GM20431 (cell line): Measurements from ENCODE around the gene DENND2A.
"Not testable (repeated sequence)": the region's sequence is repeated elsewhere in the genome, so short reads cannot be mapped to it uniquely, and the experiment has no call there.

Experiments used
- in situ Hi-C: fragments of 300-500 bp; cut with MseI, MboI; formaldehyde crosslinking; loops from one replicate; pipeline ENCODE4 v1.15.0; 2020; ENCODE audit warnings: low sequenced_read_pairs; ENCODE audit not compliant: unreplicated experiment

The DENND2A gene

DNA sequence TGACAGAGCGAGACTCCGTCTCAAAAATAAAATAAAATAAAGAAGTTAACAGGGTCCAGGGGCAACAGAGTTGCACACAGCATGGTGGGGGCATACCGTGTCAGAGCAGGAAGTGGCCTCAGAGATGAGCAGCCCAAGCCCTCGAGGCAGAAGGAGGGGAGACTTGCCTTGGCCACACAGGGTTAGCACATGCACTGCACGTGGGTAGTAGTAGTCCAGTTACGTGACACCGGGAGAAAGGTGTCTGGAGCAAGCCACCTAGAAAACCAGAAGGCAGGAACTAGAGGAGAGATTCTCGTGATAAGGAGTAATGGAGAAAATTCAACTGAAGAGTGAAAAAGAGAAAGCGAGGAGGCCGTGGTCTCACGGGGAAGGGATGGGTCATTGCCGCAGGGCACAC, 9.8 kb upstream of the DENND2A start:
- in situ Hi-C loops, result loop anchor here (10.0 kb wide), 1 partner anchor 136 kb away; no protein-coding TSS in a partner anchor

DNA sequence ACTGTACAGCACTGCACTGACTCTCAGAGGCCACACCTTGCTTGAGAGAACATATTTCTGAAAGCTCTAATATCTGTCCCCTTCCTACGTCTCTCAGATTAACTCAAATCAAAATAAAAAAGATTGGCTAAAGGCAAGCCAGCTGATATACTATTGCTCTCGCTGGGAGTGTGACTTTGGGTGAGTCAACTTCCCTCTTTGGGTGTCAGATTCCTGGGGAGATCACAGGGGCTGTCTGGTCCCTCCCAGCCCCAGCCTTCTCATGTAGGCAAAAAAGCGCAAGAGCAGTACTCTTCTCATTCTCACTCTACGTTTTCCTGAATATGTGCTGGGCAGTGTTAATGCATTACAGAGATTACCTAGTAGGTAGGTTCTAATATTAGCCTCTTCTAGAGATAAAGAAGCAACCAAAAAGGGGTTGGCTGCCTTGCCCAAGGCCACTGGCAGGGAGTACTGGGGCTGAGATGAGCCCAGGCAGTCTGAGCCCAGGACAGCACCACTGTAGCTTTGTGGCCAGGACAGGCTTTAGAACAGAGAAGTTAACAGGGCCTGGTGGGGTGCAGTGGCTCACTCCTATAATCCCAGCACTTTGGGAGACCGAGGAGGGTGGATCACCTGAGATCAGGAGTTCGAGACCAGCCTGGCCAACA, 9.1 kb upstream of the DENND2A start:
- in situ Hi-C loops, result loop anchor here (10.0 kb wide), 1 partner anchor 135 kb away; no protein-coding TSS in a partner anchor

DNA sequence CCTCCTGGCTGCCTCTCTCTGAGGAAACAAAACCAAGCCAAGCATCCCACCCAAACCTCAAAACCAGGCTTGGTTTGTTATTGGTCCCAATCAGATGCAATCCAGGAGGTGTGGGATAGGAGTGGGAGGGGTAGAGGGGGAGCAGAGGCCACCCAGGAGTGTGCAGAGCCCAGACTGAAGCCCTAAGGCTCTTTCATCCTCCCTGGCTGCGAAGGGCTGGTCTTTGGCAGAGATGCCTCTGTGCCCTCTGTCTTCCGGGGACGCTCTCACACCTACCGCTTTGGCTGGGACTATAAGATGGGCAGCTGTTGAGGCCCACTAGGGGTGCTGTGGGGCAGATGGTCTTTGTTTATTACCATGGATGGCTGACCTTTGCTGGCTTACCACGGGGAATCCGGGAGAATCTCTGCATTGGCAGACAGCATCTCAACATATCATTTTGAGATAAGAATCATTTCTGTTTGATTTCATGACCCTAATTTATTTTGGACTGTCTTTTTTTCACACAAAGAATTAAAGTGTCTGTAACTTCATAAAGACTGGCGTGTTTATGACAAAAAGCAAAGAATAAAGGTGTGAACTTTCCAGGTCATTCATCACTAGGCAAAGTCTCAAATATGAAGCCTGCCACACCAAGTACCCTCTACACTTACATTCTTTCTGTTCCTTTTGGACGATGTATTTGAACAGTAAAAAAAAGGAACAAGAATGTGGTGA, 6.5 kb upstream of the DENND2A start:
- in situ Hi-C loops, result no loop called here

DNA sequence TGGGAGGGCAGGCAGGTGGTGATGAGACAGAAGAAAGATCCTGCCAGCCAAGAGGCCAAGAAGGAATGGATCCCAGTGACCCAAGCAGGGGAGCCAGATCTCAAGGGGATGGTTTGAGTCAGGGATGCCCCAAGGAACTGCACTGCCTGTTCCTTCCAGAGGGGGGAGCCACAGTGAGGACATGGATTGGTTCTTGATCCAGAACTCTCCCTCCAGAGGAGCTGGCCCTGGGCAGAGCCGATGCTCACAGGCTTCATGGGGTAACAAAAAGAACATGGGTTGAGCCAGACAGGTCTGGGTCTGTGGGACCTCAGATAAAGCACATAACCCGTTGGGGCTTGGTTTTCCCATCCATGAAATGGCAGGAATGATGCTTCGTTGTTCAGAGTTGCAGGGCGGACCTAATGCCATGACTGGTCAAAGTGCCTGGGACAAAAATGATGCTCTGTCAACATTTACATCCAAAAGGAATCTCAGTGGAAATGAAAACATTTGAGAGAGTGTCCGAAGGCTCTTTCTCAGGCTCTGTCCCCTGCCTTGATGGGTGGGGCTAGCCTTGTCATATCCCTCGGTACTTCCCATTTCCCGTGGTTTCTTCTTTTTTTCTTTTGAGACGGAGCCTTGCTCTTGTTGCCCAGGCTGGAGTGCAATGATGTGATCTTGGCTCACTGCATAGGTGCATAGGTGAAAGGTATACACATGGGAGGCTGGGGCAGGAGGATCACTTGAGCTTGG, 4.7 kb upstream of the DENND2A start:
- in situ Hi-C loops, result no loop called here

DNA sequence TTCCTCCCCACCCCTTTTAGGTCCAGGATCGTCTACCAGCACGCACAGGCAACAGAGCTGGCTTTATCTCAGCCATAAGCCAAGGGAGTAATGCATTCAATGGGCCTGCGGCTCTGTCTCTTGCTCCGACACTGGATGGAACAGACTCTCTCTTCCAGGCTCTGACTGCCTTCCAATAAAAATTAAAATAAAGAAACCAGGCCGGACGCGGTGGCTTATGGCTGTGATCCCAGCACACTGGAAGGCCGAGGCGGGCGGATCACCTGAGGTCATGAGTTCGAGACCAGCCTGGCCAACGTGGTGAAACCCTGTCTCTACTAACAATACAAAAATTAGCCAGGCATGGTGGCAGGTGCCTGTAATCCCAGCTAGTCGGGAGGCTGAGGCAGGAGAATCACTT, 4.1 kb upstream of the DENND2A start:
- in situ Hi-C loops, result not testable (repeated sequence)

DNA sequence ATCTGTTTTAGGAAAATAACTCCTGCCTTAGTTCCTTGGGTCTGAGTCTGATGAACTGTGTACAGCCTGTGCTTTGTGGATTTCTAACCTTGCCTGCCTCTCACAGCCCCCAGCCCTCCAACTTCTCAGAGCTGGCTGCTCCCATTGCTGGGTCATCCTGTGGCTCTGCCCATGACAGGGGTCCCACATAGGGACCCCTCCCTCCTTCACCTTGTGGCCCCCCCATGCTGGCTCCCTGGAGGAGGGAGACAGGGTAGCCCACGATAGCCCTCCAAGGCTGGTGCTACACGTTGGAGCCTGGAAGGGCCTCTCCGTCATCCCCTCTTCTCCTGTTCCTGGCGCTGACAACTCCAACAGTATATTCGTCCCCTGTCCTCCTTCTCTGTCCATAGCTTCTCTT, 2.8 kb upstream of the DENND2A start:
- in situ Hi-C loops, result no loop called here

DNA sequence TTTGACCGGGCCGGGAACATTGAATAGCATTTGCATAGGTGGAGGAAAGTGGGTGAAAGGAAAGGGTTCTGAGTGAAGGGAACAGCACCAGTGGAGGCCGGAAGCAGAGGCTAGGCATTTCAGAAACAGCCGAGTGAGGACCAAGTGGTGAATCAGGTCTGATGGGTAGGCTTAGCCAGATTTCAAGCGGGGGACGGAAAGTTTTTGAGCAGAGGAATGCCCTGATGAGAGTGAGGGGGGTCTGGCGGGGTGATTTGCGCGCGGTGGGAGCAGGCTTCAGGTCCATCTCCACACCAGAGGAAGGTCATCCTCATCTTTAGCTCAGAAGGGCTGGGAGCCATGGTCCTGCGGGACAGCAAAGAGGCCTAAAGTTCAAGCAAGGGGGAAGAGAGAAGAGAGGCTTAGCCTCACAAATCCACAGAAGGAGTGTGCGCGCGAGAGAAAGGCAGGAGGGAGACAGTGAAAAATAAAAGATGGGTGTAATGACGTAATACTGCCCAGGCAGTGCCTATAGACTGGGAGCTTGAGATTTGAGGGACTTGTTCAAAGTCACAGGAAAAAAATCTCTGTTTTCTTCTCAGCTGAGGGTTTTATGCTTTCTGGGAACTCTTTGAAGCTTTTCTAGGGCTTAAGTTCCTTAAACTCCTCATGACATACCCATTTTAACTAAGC, 1.0 kb upstream of the DENND2A start:
- in situ Hi-C loops, result no loop called here

DNA sequence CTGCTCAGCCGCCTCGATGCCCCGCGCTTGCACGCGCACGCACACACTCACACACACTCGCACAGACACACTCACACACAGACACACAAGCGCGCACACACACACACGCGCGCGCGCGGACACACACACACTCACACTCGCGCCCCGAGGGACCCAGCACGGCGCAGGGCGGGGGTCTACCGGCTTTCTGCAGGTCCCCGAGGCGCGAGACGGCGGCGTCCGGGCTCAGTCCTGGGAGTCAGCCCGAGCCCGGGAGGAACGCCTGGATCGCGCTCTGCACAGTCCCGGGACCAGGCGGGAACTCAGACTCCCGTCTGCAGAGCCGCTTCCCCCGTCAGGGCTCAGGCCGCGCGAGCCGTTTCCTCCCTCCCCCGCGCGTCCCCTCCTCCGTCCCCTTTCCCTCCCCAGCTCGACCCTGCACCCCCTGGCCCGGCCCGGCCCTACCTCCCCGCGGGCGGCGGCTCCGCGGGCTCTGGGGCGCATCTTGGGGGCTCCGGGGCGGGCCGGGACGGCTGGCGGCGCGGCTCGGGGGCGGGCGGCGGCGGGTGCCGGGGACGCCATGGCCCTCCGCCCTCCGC, 464 bp downstream of the DENND2A start:
- in situ Hi-C loops, result no loop called here

DNA sequence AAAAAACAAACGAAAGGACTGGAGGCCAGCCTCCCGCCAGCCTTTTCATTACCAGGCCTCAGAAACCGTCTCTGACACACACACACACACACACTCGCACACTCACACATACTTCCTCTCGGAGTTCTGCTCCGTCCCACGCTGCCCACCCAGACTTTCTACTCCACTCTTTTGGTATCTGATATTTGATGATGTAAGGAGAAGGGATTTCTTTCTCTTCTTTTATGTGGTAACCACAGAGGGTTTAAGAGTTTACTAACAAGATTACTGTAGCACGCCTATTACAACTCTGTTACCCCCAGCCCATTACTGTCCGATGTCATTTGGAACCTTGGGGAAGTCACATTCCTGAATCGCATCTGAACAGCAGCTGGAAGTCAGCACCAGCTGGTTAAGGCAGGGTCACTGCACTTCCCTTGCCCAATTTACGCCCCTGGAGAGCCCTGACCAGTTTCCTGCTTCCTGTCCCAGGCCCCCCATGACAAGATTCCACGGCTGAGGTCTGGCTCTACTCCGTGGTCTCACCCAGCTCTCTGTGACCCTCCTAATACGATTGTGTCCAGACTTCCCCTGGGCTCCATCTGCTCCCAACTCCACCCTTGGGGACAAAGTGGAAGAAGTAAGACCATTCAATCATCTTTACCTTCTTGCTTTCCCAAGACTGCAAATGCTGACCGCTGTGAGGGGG, 1.1 kb downstream of the DENND2A start:
- in situ Hi-C loops, result no loop called here

DNA sequence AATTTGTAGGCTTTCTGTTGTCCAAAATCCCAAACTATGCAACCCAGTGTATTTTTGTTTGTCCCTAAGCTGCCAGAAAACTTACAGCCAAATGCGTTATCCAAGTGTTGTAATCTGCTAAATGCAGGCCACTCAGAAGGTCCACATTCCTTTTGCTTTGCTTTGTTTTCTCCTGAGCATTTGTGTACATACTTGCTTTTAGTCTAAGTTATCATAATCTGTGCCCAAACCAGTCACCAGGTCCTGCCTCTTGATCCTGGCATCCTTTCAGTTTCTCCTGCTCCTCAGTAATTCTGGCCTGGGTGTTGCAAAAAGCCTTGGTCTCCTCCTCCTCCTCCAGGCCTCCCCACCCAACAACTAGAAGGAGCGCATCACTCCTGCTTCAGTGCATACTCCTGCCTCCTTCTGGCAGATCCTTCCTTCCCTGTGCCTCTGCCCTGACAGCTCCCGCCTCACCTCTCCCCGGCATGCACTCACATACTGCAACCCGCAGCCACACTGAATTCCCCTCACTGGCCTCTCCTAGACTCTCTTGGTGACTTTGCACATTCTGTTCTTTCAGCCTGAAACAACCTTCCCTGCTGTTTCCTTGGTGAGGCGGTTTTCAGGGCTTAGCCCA, 2.3 kb downstream of the DENND2A start:
- in situ Hi-C loops, result no loop called here

DNA sequence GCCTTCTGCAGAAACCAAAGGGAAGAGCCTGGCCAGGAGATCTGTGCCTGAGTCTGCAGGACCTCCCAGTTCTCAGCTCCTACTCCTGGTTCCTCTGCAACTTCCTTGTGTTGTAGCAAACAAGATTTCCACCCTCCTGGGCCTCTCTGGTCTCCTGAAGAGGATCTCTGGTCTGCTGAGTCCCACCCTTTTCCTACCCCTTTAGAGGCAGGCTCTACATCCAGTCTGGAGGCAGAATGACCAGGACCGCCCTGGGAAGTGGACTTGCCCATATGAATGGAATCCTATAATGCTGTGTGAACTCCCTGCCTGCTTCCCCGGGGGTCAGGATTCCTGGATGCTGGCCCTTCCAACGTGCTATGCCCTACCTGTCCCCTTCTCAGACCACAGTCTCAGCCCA, 3.2 kb downstream of the DENND2A start:
- in situ Hi-C loops, result no loop called here

DNA sequence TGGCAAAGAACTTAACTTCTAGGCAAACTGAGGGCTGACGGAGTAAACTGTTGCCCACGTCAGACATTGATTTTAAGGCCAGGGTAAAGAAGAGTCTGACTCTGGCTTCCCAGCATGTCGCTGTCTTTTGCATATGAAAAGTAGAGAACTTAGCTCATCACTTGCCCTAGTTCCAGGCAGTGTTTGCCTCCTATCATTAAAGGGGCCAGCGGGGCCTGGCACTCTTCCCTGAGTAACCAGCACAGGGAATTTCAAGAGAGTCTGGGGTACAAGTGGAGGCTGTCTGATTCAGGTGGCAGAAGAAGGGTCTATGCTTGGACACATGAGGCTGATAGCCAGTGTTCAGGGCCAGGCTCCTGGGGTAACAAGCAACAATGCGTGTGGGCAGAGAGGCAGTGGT, 4.8 kb downstream of the DENND2A start:
- in situ Hi-C loops, result no loop called here

DNA sequence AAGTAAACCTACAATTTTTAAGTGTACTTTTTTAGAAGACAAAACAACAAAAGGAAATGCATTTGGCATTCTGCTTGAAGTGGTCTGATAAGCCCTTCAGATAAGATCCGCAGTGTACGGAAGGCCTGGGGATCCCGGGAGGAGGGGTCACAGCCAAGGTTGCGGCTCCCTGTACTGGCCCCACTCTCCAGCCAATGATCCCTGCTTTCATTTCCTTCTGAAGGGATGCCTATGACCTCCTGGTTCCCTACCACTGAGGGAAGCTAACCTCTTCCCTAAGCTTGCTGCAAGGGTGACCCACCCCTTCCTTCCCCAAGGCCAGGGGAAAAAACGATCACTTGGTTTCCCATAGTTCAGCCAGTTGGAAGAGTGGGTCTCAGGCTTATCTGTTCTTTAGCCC, 5.3 kb downstream of the DENND2A start:
- in situ Hi-C loops, result no loop called here

DNA sequence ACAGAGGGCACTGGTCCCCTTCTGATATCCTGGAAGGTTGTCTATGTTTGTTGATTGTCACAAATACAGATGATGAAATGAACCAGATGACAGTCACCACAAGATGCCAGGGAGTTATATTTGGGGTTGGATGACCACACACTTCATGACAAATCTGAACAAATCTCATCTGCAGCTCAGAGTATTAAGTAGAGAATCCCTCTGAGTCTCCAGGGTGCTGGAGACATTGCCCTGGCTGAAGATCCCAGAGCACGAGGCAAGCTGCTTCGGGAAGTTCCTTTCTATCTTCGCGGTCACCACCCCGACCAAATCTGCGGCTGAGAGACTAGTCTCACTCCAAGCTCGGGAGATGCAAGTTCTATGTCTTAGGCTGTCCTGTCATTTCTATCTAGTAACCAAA, 9.0 kb downstream of the DENND2A start:
- in situ Hi-C loops, result no loop called here

DNA sequence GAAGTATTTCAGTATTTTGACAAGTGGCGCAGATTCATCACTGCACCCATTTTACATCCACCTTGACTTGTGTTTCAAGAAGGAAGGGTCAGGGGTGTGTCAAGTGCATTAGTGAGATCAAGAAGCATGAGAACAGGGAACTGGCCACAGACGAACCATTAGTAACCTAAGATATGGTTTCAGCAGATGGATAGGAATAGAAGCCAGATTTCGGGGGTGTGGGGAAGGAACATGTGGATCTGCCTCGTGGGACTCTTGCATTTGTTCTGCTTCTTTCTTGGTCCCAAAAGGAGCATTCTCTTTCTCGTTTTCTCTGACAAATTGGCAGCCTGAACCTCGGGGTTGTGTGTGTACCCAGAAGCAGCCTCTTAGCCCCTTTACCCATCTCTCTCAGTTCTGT, 9.6 kb downstream of the DENND2A start:
- in situ Hi-C loops, result no loop called here

DNA sequence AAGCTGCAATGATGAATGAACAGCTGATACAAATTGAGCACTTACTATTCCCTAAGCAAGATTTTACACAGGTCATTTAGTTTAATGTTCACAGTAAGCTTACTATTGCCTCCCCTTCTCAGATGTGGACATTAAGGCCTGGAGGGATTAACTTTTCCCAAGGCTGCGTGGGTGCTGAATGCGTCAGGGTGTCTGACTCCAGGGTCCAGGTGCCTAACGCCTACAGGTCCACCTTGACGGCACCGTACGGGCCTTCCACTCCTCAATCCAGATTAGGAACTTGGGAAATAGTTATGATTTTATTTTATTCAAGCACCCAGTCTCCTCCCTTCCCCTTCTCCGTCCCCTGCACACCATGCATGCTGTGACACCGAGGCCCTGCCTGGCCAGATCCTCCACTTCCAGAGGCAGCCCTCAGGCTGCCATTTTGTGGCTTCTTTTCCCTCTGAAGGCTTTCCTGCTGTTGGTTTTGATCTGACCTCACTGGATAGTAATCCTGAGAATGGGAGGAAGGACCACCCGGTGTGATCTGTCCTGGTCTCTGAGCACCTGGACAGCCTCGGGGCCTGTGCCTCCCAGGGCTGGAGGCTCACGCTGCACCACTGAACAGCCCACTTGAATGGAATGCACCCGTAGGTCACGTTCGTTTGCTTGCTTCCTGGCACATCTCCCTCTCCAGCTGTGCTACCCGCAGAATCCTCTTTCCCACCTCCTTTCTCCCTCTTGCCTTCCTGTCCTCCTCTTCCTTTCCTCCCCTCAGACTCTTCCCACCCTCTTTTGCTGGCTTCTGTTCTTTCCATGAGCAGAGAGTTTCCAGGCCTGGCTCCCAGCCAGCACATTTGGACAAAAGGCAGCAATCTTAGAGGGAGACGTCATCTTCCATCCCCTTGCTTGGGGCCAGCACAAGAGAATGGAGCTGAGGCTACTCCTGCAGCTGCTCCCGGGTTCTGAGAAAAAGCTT, 14.4 kb downstream of the DENND2A start:
- in situ Hi-C loops, result no loop called here

DNA sequence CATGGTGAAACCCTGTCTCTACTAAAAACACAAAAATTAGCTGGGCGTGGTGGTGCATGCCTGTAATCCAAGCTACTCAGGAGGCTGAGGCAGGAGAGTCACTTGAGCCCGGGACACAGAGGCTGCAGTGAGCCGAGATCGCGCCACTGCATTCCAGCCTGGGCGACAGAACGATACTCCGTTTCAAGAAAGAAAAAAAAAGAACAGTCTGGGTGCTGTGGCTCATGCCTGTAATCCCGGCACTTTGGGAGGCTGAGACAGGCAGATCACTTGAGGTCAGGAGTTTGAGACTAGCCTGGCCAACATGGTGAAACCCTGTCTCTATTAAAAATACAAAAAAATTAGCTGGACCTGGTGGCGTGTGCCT, 15.4 kb downstream of the DENND2A start:
- in situ Hi-C loops, result not testable (repeated sequence)
